Right lobe of liver (tissue), 4 donors: ENCODE data around the gene REM2.

ENCODE experiments used
- POLR2A ChIP-seq: fragments of 450-650 bp; IDR thresholded peaks from one replicate; pipeline ENCODE4 v1.6.1; 2017; ENCODE audit warnings: antibody characterized with exemption, mild to moderate bottlenecking
- TF ChIP-seq, protein P1 (sequence below), 4 donors: fragments of 200-600 bp in 3 of 4; fragments of 450-650 bp in 1 of 4; IDR thresholded peaks; one replicate each; pipeline versions ENCODE4 v1.5.1 to v1.8.0; 2016 to 2022; ENCODE audit warnings: antibody characterized with exemption in 4 of 4, mild to moderate bottlenecking in 2 of 4
- donor health status: DM: no; HTN: no; CAD: no.
- donor health status: DM: no; HTN: no; CAD: no.
- donor health status: DM: no; HTN: yes; CAD: no.

- TF ChIP-seq, protein P1, sequence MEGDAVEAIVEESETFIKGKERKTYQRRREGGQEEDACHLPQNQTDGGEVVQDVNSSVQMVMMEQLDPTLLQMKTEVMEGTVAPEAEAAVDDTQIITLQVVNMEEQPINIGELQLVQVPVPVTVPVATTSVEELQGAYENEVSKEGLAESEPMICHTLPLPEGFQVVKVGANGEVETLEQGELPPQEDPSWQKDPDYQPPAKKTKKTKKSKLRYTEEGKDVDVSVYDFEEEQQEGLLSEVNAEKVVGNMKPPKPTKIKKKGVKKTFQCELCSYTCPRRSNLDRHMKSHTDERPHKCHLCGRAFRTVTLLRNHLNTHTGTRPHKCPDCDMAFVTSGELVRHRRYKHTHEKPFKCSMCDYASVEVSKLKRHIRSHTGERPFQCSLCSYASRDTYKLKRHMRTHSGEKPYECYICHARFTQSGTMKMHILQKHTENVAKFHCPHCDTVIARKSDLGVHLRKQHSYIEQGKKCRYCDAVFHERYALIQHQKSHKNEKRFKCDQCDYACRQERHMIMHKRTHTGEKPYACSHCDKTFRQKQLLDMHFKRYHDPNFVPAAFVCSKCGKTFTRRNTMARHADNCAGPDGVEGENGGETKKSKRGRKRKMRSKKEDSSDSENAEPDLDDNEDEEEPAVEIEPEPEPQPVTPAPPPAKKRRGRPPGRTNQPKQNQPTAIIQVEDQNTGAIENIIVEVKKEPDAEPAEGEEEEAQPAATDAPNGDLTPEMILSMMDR (IDR thresholded peaks at IDR 0.05) = no peak
- TF ChIP-seq POLR2A = no peak
Observed at GRCh38 chr14:22890416-22890815, 7.4 kb downstream of the REM2 start.
